Mesendoderm (in vitro differentiated cells): ENCODE results near the gene SEC61B.

Source experiments
- DNase-seq: peaks from one replicate; pipeline ENCODE4 v3.0.0; 2013
- H2AK5ac ChIP-seq: 2 replicates; pipeline ENCODE4 v1.6.1; 2013; ENCODE audit warnings: low read length, inconsistent platforms
- H2BK120ac ChIP-seq: 2 replicates; pipeline ENCODE4 v1.6.1; 2013; ENCODE audit warnings: low read depth, mild to moderate bottlenecking, low read length, moderate library complexity, mixed read lengths
- H2BK15ac ChIP-seq: replicated peaks from 2 replicates; pipeline ENCODE4 v1.6.1; 2013; ENCODE audit warnings: low read depth, mild to moderate bottlenecking, moderate library complexity
- H2BK5ac ChIP-seq: 2 replicates; pipeline ENCODE4 v1.6.1; 2013; ENCODE audit warnings: low read length, inconsistent platforms
- H3K18ac ChIP-seq: 2 replicates; pipeline ENCODE4 v1.6.1; 2013; ENCODE audit warnings: mild to moderate bottlenecking, low read length, mixed read lengths
- H3K23ac ChIP-seq: one replicate; pipeline ENCODE4 v1.6.1; 2013; ENCODE audit warnings: low read length
- H3K27ac ChIP-seq: 2 replicates; pipeline ENCODE4 v1.5.1; 2013; ENCODE audit warnings: low read depth, mild to moderate bottlenecking, inconsistent platforms, low read length, moderate library complexity
- H3K27me3 ChIP-seq: 2 replicates; pipeline ENCODE4 v1.6.1; 2013; ENCODE audit warnings: low read length, control low read depth, mild to moderate bottlenecking, inconsistent platforms; ENCODE audit not compliant: insufficient read depth, poor library complexity
- H3K36me3 ChIP-seq: 2 replicates; pipeline ENCODE4 v1.6.1; 2013; ENCODE audit warnings: low read length, inconsistent platforms; ENCODE audit not compliant: control insufficient read depth, insufficient read depth
- H3K4ac ChIP-seq: one replicate; pipeline ENCODE4 v1.6.1; 2013; ENCODE audit warnings: low read depth, mild to moderate bottlenecking, low read length, moderate library complexity
- H3K4me1 ChIP-seq: 2 replicates; pipeline ENCODE4 v1.6.1; 2013; ENCODE audit warnings: low read depth, low read length, inconsistent platforms; ENCODE audit not compliant: control insufficient read depth
- H3K4me2 ChIP-seq: 2 replicates; pipeline ENCODE4 v1.6.1; 2013; ENCODE audit warnings: low read length
- H3K4me3 ChIP-seq: 2 replicates; pipeline ENCODE4 v1.5.1; 2013; ENCODE audit warnings: mild to moderate bottlenecking, low read length
- H3K56ac ChIP-seq: one replicate; pipeline ENCODE4 v1.6.1; 2013; ENCODE audit warnings: low read length
- H3K79me1 ChIP-seq: 2 replicates; pipeline ENCODE4 v1.6.1; 2013; ENCODE audit warnings: low read length, inconsistent platforms
- H3K79me2 ChIP-seq: 2 replicates; pipeline ENCODE4 v1.6.1; 2013; ENCODE audit warnings: mild to moderate bottlenecking, low read length; ENCODE audit not compliant: control insufficient read depth, insufficient read depth
- H3K9ac ChIP-seq: 2 replicates; pipeline ENCODE4 v1.6.1; 2013; ENCODE audit warnings: low read length, inconsistent platforms
- H4K5ac ChIP-seq: one replicate; pipeline ENCODE4 v1.6.1; 2013; ENCODE audit warnings: low read length
- H4K8ac ChIP-seq: one replicate; pipeline ENCODE4 v1.6.1; 2013; ENCODE audit warnings: low read depth, mild to moderate bottlenecking, control low read depth, low read length, moderate library complexity
- WGBS: extraction: QIAGEN DNeasy Blood & Tissue Kit; methylation state at CpG from one replicate; pipeline ENCODE4 v1.1.7; 2013; ENCODE audit warnings: low lambda C conversion rate, missing lambda C conversion rate; ENCODE audit not compliant: insufficient coverage; ENCODE audit errors: extremely low coverage; 5-methylcytosine and 5-hydroxymethylcytosine counted together

Gene SEC61B

DNA sequence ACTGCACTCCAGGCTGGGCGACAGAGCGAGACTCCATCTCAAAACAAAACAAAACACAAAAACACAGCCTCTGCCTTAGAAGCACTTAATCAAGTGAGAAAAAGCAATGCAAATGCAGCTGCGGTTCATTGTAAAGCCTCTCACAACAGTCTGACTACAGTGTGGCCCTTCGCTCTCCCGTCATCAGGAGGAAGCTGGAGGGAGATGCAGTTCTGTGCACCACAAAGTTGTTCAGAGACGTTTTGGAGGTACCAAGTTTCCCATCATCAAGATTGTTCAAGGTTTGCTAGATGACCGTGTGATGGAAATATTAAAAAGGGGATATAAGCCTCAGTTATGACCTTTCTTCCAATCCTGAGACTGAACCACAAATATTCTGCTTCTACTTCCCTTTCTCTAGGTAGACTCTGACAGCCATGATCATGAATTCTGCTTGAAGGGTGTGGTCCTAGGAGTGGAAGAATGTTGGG, 40.9 kb downstream of the SEC61B start:
- no peak for DNase-seq
- H3K23ac ChIP-seq = no peak overlapping the region
- H3K27ac ChIP-seq = no peak overlapping the region
- H4K8ac ChIP-seq = no peak overlapping the region
- H3K18ac ChIP-seq = no peak overlapping the region
- no peak overlapping the region for H2BK120ac ChIP-seq
- no peaks in the 10 kb centered on the region for H3K36me3 ChIP-seq
- no peak overlapping the region for H3K4ac ChIP-seq
- H2AK5ac ChIP-seq = no peak overlapping the region
- H3K79me1 ChIP-seq = no peaks in the 10 kb centered on the region
- H2BK15ac ChIP-seq = no peak overlapping the region
- no peak overlapping the region for H3K4me2 ChIP-seq
- no peaks in the 10 kb centered on the region for H3K27me3 ChIP-seq
- no peak overlapping the region for H3K9ac ChIP-seq
- H3K56ac ChIP-seq = no peak overlapping the region
- no peaks in the 10 kb centered on the region for H3K79me2 ChIP-seq
- peaks cover 7% of the 10 kb centered on the region for H3K4me1 ChIP-seq
- H4K5ac ChIP-seq = no peak overlapping the region
- no CpG with 5 or more reads among the region's 7 CpGs for WGBS
- no peak overlapping the region for H2BK5ac ChIP-seq
- no peak overlapping the region for H3K4me3 ChIP-seq

DNA sequence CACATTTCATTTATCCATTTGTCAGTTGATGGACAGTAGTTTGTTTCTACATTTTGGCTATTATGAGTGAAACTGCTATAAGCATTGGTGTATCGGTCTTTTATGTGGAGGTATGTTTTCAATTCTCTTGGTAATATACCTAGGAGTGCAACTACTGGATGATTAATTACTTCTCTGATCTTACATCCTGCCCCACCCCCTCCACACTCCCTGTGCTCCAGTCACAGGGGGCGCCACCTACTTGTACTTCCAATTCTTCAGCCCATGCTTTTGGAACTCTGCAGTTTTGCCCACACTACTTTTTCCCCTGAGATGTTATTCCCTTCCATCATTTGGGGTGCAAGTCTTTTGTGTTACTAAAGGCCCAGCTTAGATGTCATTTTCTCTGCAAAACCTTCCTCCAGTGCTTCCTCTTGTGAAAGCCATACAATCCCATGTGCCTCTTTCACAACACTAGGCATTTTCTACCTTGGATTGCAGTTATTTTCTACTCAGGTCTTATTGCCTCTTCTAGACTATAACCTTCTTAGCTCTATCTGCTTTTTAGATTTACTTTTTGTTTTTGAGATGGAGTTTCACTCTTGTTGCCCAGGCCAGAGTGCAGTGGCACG, 42.1 kb downstream of the SEC61B start:
- Histone ChIP-seq H3K79me2 (no peaks in the 10 kb centered on the region), H4K5ac (no peak overlapping the region), H2AK5ac (no peak overlapping the region), H4K8ac (no peak overlapping the region), H3K4me1 (peaks cover 3% of the 10 kb centered on the region), H3K18ac (no peak overlapping the region), H2BK15ac (no peak overlapping the region), H3K27ac (no peak overlapping the region), H3K4ac (no peak overlapping the region), H3K27me3 (no peaks in the 10 kb centered on the region), H3K4me2 (no peak overlapping the region), H2BK120ac (no peak overlapping the region), H3K79me1 (no peaks in the 10 kb centered on the region), H3K9ac (no peak overlapping the region), H3K36me3 (no peaks in the 10 kb centered on the region), H3K23ac (no peak overlapping the region), H3K4me3 (no peak overlapping the region), H2BK5ac (no peak overlapping the region), H3K56ac (no peak overlapping the region)
- no CpG with 5 or more reads among the region's 3 CpGs for WGBS
- peak; percentile 40 for DNase-seq

DNA sequence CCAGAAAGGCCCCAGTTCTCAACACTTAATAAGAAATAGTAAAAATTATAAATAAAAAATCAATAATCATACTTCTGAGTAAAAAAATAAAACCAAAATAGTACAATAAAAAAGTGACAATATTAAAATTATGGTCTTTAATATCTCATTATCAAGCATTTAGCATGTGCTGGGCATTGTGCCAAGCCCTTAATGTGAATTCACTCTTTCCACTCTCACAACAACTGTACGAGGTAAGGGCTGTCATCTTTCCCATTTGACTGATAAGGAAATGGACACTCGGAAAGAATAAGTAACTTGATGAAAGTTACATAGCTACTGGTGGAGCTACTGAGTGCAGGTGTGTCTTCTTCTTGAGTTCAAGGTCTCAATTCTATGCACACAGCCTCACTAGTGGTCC, 43.6 kb downstream of the SEC61B start:
- no peak overlapping the region for H4K5ac ChIP-seq
- no CpG with 5 or more reads among the region's 2 CpGs for WGBS
- no peaks in the 10 kb centered on the region for H3K79me2 ChIP-seq
- H3K9ac ChIP-seq = no peak overlapping the region
- H3K4me2 ChIP-seq = no peak overlapping the region
- no peaks in the 10 kb centered on the region for H3K4me1 ChIP-seq
- H3K18ac ChIP-seq = no peak overlapping the region
- H4K8ac ChIP-seq = no peak overlapping the region
- no peak overlapping the region for H2BK120ac ChIP-seq
- no peaks in the 10 kb centered on the region for H3K79me1 ChIP-seq
- no peak overlapping the region for H2BK5ac ChIP-seq
- no peak overlapping the region for H3K23ac ChIP-seq
- no peak overlapping the region for H2BK15ac ChIP-seq
- no peak for DNase-seq
- no peak overlapping the region for H3K4ac ChIP-seq
- no peak overlapping the region for H2AK5ac ChIP-seq
- H3K27ac ChIP-seq = no peak overlapping the region
- no peak overlapping the region for H3K56ac ChIP-seq
- no peaks in the 10 kb centered on the region for H3K27me3 ChIP-seq
- no peak overlapping the region for H3K4me3 ChIP-seq
- no peaks in the 10 kb centered on the region for H3K36me3 ChIP-seq

DNA sequence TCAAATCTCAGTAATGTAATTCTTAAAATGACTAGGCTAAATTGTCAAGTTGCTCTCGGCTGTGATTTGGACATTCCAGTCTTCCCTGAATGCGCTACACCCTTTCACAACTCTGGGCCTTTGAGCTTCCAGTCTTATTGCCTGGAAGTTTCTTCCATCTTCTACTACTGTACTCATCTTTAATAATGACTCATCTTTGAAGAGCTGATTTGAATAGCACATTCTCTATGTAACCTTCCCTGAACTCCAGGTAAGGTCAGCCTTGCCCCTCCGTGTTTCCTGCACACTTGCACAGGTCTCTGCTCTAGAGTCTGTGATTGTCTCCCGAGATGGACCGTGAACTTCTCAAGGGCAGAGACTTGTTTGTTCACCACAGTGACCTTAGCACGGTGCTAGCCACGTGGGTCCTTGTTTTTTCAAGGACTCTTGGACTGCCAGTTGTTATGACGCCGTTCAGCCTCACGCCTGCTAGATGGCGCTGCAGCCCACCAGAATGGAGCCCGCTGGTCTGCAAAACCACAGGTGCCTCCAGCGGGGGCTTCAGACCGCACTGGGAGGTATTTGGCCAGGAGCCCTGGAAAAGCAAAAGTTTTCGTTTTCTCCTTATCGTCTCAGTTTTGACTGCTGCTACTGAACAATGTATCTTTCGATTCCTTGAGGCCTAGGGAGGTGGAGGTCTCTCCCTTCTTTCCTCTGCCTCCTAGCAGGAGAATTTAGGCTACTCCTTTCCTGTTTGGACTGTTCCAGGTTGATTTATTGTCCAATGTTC, 44.4 kb downstream of the SEC61B start:
- no peak overlapping the region for H3K18ac ChIP-seq
- H3K36me3 ChIP-seq = no peaks in the 10 kb centered on the region
- no peak overlapping the region for H3K4me3 ChIP-seq
- H3K56ac ChIP-seq = peak overlapping the region; percentile 1
- H3K23ac ChIP-seq = no peak overlapping the region
- H3K9ac ChIP-seq = no peak overlapping the region
- H3K27me3 ChIP-seq = no peaks in the 10 kb centered on the region
- no peak overlapping the region for H3K27ac ChIP-seq
- H3K79me1 ChIP-seq = no peaks in the 10 kb centered on the region
- peak; percentile 83 for DNase-seq
- no peaks in the 10 kb centered on the region for H3K79me2 ChIP-seq
- H2BK5ac ChIP-seq = no peak overlapping the region
- no peak overlapping the region for H4K8ac ChIP-seq
- no peak overlapping the region for H3K4ac ChIP-seq
- no peak overlapping the region for H3K4me2 ChIP-seq
- H2BK120ac ChIP-seq = no peak overlapping the region
- H2AK5ac ChIP-seq = no peak overlapping the region
- H2BK15ac ChIP-seq = no peak overlapping the region
- H3K4me1 ChIP-seq = no peaks in the 10 kb centered on the region
- H4K5ac ChIP-seq = no peak overlapping the region
- WGBS = no CpG with 5 or more reads among the region's 17 CpGs

DNA sequence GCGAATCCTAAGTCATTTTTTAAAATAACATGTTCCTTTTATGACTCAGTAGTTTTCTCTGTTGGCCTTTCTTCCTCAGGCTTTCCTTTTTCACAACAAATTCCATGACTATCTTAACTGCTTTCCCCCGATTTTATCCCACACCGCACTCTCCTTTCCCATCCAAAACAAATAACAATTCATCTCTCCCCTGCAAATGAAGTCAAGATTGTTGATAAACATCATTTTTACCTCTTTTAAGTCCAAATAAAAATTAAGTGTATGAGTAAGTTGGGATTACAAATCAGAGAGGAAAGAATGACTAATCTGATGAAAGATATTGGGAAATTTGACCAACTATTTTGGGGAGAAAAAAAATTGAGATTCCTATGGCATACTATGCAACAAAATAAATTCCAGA, 47.3 kb downstream of the SEC61B start:
- H4K5ac ChIP-seq = no peak overlapping the region
- no peak overlapping the region for H3K4me3 ChIP-seq
- H3K9ac ChIP-seq = no peak overlapping the region
- H4K8ac ChIP-seq = no peak overlapping the region
- H3K23ac ChIP-seq = no peak overlapping the region
- H2BK5ac ChIP-seq = no peak overlapping the region
- H3K27me3 ChIP-seq = no peaks in the 10 kb centered on the region
- no peaks in the 10 kb centered on the region for H3K4me1 ChIP-seq
- H3K36me3 ChIP-seq = no peaks in the 10 kb centered on the region
- H3K18ac ChIP-seq = no peak overlapping the region
- WGBS = 100% methylated on average over 2 of the region's 3 CpGs
- no peak overlapping the region for H3K56ac ChIP-seq
- H2AK5ac ChIP-seq = no peak overlapping the region
- H2BK120ac ChIP-seq = no peak overlapping the region
- no peak for DNase-seq
- no peak overlapping the region for H3K4ac ChIP-seq
- H3K4me2 ChIP-seq = no peak overlapping the region
- H3K79me2 ChIP-seq = no peaks in the 10 kb centered on the region
- H3K79me1 ChIP-seq = no peaks in the 10 kb centered on the region
- H3K27ac ChIP-seq = no peak overlapping the region
- H2BK15ac ChIP-seq = no peak overlapping the region
